ENCODE measurements around the gene IFITM10.

DNA sequence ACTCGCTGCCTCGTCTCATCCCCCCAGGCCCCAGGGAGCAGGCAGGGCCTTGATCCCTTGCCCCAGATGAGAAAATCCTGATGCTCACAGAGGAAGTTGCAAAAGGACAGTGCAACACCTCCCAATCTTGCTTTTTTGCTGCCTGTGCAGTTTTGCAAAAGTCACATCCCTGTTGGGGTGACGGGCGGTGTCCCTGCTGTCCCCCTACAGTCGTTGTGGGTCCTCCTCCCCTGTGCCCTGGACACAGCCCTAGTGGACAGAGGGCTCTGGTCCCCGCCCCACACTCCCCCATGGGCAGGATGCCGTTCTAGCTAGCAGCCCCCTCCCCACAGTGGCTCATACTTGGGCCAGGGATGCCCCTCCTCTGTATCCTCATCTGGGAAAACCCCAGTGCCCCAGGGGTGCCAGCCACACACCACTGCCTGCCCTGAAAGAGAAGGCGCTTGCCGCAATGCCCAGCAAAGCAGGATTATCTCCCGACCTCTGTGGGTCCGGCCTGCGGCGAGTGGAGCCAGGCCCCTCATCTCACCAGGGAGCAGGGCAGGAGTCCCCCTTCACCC lies 31.7 kb upstream of the IFITM10 start:
- no peak for TF ChIP-seq CTCF (IDR thresholded peaks at IDR 0.05)
- no peak for TF ChIP-seq POLR2A (IDR thresholded peaks at IDR 0.05; ENCODE audit: low read depth)

Data from esophagus muscularis mucosa (tissue), 3 donors.